Gastrocnemius medialis (tissue), 4 donors: ENCODE measurements around the gene C3orf80. TPM values are rescaled to one million over a fixed set of nuclear protein-coding genes. Genes with fewer than 3 reads are reported as not detected.

Source experiments
- ATAC-seq, 2 donors: fragments of 150-250 bp; one replicate each; pipeline ENCODE4 v1.9.1; 2016
- DNase-seq, 2 donors: peaks; one replicate each; pipeline ENCODE4 v3.0.0-alpha.2; 2019
- H3K27ac ChIP-seq, 4 donors: fragments of 200-600 bp; sonication (generic); 1 replicate in 1 of 4; 2 replicates in 3 of 4; pipeline ENCODE4 v1.5.1; 2016 to 2018; ENCODE audit warnings: mild to moderate bottlenecking in 2 of 4, moderate library complexity in 1 of 4
- H3K27me3 ChIP-seq, 3 donors: fragments of 200-600 bp; sonication (generic) in 2 of 3; 1 replicate in 1 of 3; 2 replicates in 2 of 3; pipeline versions ENCODE4 v1.5.1 to v1.6.0; 2016 to 2019; ENCODE audit warnings: mild to moderate bottlenecking in 1 of 3, moderate library complexity in 1 of 3
- H3K36me3 ChIP-seq, 2 donors: fragments of 200-600 bp; sonication (generic) in 1 of 2; one replicate each; pipeline ENCODE4 v1.5.1; 2017 to 2018
- H3K4me1 ChIP-seq, 2 donors: fragments of 200-600 bp; sonication (generic) in 1 of 2; one replicate each; pipeline ENCODE4 v1.5.1; 2016 to 2017; ENCODE audit warnings: mild to moderate bottlenecking in 2 of 2
- H3K4me3 ChIP-seq, 4 donors: fragments of 200-600 bp; sonication (generic) in 3 of 4; 1 replicate in 1 of 4; 2 replicates in 3 of 4; pipeline ENCODE4 v1.5.1; 2016 to 2019; ENCODE audit warnings: mild to moderate bottlenecking in 2 of 4
- H3K9me3 ChIP-seq, 3 donors: fragments of 200-600 bp; sonication (generic) in 2 of 3; 1 replicate in 1 of 3; 2 replicates in 2 of 3; pipeline ENCODE4 v1.5.1; 2016 to 2019
- CTCF ChIP-seq, 5 experiments: fragments of 450-650 bp in 3 of 5; fragments of 200-600 bp in 2 of 5; sonication (generic) in 2 of 5; IDR thresholded peaks in 4 of 5; conservative IDR thresholded peaks in 1 of 5; 1 replicate in 4 of 5; 2 replicates in 1 of 5; pipeline ENCODE4 v1.5.1; 2016 to 2019; ENCODE audit warnings: antibody characterized with exemption in 5 of 5, mild to moderate bottlenecking in 3 of 5, moderate library complexity in 3 of 5
- POLR2A ChIP-seq, 2 donors: fragments of 450-650 bp; IDR thresholded peaks; one replicate each; pipeline ENCODE4 v1.6.1; 2017; ENCODE audit warnings: antibody characterized with exemption in 2 of 2, mild to moderate bottlenecking in 2 of 2, moderate library complexity in 2 of 2
- in situ Hi-C, 4 donors: fragments of 200-750 bp; cut with MboI; loops; one replicate each; pipeline versions ENCODE4 v1.15.0 to v1.8.0; 2017; ENCODE audit warnings: low sequenced_read_pairs in 4 of 4
- intact Hi-C: fragments of 100-400 bp; cut with DNase I; formaldehyde crosslinking; loops from one replicate; pipeline ENCODE4 v1.15.1; 2023; ENCODE audit warnings: low total_unique reads
- total RNA-seq, 4 donors: library from RNA; depleted of rRNA; stranded (reverse); fragments of >200 nt; gene quantifications; one replicate each; pipeline versions ENCODE4 v1.1.0 to v1.2.3, GENCODE V29; 2016

Gene C3orf80
- total RNA-seq, 4 donors from 2014 or later: 0.10 TPM; not detected in 3

DNA sequence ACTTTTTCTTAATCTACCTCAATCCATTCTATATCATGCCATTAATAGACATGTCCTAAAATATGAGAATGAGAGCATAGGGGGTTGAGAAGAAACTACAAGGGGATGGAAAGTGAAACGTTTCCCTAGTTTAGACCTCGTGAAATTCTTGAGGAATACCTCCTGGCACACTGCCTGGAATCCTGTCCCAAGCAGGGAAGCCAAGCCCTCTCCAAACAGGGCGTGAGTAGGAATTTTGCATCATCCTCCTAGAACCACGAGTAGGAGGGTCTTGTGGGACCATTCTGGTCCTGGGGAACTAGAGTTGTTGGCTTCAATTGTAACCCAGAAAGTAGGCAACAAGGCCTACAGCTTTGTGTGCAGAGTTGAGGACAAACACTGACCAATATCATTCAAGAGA, 19.6 kb upstream of the C3orf80 start:
- in situ Hi-C loops: no loop called here
- H3K4me3 ChIP-seq: no peak overlapping the region
- no peak for TF ChIP-seq CTCF (IDR thresholded peaks at IDR 0.05 in 4 of 5, conservative IDR thresholded peaks at IDR 0.05 in 1 of 5)
- TF ChIP-seq POLR2A (IDR thresholded peaks at IDR 0.05): no peak
- ATAC-seq (no peak), DNase-seq (no peak)
- no peak overlapping the region for H3K27ac ChIP-seq
- intact Hi-C loops: no loop called here
- no peaks in the 10 kb centered on the region for H3K36me3 ChIP-seq
- no peaks in the 10 kb centered on the region for H3K9me3 ChIP-seq
- H3K27me3 ChIP-seq: no peaks in the 10 kb centered on the region
- H3K4me1 ChIP-seq: no peaks in the 10 kb centered on the region

- H3K27ac ChIP-seq: no peak overlapping the region
- H3K36me3 ChIP-seq: no peaks in the 10 kb centered on the region
- no peaks in the 10 kb centered on the region for H3K4me1 ChIP-seq
- in situ Hi-C loops (no loop called here), intact Hi-C loops (no loop called here)
- ATAC-seq (no peak), DNase-seq (no peak)
- no peaks in the 10 kb centered on the region for H3K9me3 ChIP-seq
- H3K4me3 ChIP-seq: no peak overlapping the region
- TF ChIP-seq CTCF (IDR thresholded peaks at IDR 0.05 in 4 of 5, conservative IDR thresholded peaks at IDR 0.05 in 1 of 5) (no peak), POLR2A (IDR thresholded peaks at IDR 0.05) (no peak)
- H3K27me3 ChIP-seq: no peaks in the 10 kb centered on the region
These were observed 14.9 kb upstream of the C3orf80 start for GRCh38 chr3:160210341-160210740.

DNA sequence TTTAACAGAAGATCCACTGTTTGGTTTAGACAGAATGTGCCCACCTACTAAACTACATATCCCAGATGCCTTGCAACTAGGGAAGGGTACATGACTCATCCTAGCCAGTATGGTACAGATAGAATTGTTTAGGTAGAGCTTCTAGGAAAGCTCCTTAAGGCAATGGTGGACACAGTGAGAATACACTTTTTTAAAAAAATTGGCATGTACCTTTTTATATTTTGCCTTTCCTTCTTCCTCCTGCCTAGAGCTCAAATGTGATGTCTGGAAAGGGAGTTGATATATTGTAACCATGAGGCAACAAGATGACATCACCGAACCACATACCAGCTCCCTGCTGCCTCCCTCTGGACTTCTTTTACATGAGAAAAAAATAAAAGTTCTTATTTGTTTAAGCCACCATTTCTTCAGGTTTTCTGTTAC, 14.4 kb upstream of the C3orf80 start:
- TF ChIP-seq POLR2A (IDR thresholded peaks at IDR 0.05) (no peak), CTCF (IDR thresholded peaks at IDR 0.05 in 4 of 5, conservative IDR thresholded peaks at IDR 0.05 in 1 of 5) (no peak)
- no peak overlapping the region for H3K4me3 ChIP-seq
- no peaks in the 10 kb centered on the region for H3K4me1 ChIP-seq
- H3K36me3 ChIP-seq: no peaks in the 10 kb centered on the region
- no peak for ATAC-seq
- no peaks in the 10 kb centered on the region for H3K27me3 ChIP-seq
- in situ Hi-C loops (no loop called here), intact Hi-C loops (no loop called here)
- DNase-seq: no peak
- H3K27ac ChIP-seq: no peak overlapping the region
- no peaks in the 10 kb centered on the region for H3K9me3 ChIP-seq

DNA sequence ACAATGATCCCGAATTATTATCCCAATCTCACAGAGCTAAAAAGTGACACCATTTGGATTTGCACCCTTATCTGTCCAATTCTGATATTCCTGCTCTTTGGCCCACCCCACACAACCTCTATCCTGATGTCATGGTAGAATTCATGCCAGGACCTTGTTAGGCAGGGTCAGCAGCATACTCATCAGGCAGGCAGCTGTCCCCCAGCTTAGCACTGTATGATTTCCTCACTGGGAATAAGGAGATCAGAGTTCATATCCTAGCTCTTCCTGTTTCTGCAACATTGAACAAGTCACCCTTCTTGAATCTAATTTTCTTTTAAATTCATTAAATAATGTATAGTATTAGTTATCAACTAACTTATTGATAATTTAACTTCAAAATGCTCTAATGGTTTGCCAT, 12.0 kb upstream of the C3orf80 start:
- intact Hi-C loops (no loop called here), in situ Hi-C loops (no loop called here)
- Histone ChIP-seq H3K27me3 (peaks cover 0 to 3% (median 0%) of the 10 kb centered on the region in 3 donors), H3K36me3 (no peaks in the 10 kb centered on the region), H3K4me3 (no peak overlapping the region), H3K4me1 (no peaks in the 10 kb centered on the region), H3K9me3 (no peaks in the 10 kb centered on the region), H3K27ac (no peak overlapping the region)
- ATAC-seq (no peak), DNase-seq (no peak)
- TF ChIP-seq CTCF (IDR thresholded peaks at IDR 0.05 in 4 of 5, conservative IDR thresholded peaks at IDR 0.05 in 1 of 5) (no peak), POLR2A (IDR thresholded peaks at IDR 0.05) (no peak)

GRCh38 chr3:160217675-160218074, 7.5 kb upstream of the C3orf80 start:
- TF ChIP-seq POLR2A (IDR thresholded peaks at IDR 0.05): no peak
- TF ChIP-seq CTCF (IDR thresholded peaks at IDR 0.05 in 4 of 5, conservative IDR thresholded peaks at IDR 0.05 in 1 of 5): no peak
- in situ Hi-C loops: no loop called here
- Histone ChIP-seq H3K27me3 (peaks cover 0 to 3% (median 0%) of the 10 kb centered on the region in 3 donors), H3K9me3 (no peaks in the 10 kb centered on the region), H3K27ac (no peak overlapping the region), H3K4me1 (no peaks in the 10 kb centered on the region), H3K4me3 (no peak overlapping the region), H3K36me3 (no peaks in the 10 kb centered on the region)
- ATAC-seq: no peak
- no peak for DNase-seq
- intact Hi-C loops: no loop called here
